Renal cortical epithelial cell (primary cell): ENCODE measurements around the gene KLHL18. TPM values are rescaled to one million over a fixed set of nuclear protein-coding genes. Genes with fewer than 3 reads are reported as not detected.
A peak's percentile ranks its signal among the peaks of the same experiment; 100 is the strongest.

ENCODE experiments used
- DNase-seq: peaks from one replicate; pipeline ENCODE4 v3.0.0-alpha.2; 2011; ENCODE audit warnings: low read depth
- total RNA-seq: library from RNA; depleted of rRNA; stranded (reverse); fragments of >200 nt; gene quantifications from 2 replicates; pipeline ENCODE4 v1.2.3, GENCODE V29; 2014

The KLHL18 gene
- total RNA-seq, 1 donor from 2014 or later = 38.2 TPM

GRCh38 chr3:47313341-47314055 lies 30.8 kb downstream of the KLHL18 start:
- no peak for DNase-seq

DNA sequence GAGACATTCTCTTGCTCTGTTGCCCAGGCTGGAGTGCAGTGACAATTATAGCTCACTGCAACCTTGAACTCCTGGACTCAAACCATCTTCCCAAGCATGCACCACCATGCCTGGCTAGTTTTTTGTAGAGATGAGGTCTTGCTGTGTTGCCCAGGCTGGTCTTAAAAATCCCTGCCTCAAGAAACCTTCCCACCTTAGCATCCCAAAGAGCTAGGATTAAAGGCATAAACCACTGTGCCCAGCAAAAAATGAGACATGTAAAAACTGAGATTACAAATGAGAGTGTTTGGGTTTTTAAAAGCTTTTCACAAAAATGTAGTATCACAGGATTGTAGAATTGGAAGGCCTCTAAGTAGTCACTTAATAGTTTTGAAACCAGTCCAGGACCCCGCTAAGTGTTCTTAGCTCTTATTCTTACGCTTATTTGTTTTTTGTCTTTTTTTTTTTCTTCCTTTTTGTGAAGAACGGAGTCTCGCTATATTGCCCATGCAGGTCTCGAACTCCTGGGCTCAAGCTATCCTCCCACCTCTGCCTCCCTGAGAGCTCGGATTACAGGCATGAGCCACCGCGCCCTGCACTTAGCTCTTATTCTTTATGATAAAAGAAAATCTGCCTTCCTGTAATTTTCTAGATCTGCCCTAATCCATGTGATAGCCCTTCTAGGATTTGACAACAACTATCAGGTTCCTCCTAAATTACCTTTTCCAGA lies 31.5 kb downstream of the KLHL18 start:
- DNase-seq = no peak

- no peak for DNase-seq
Observed at GRCh38 chr3:47315069-47315647, 32.4 kb downstream of the KLHL18 start.

DNA sequence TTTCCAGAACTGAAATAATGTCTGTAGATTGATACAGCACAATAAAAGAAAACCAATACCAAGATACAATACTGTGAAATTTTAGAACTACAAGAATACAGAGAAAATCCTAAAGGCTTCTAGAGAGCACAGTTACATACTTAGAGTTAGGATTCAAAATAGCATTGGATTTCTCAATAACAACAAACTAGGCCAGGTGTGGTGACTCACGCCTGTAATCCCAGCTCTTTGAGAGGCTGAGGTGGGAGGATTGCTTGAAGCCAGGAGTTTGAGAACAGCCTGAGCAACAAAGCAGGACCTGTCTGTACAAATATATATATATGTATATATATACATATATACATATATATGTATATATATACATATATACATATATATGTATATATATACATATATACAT lies 33.4 kb downstream of the KLHL18 start:
- peak; percentile 41 for DNase-seq

DNA sequence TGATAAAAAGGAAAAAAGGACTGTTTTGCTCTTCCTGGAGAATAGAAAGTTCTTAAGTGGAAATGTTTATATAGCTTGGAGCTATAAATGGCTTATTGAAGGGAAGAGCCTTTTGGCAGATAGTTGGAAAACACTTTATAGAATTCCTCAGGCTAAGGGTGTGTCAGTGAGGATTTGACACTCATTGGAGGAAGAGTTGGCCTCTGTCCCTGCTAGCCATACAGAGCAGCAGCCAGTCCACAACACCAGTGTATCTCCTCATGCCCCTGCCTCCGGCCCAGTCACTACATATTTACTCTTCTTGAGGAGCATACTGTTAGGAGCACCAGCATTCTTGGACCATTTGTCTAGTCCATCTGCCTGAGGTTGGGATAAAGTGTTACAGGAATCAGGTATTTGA lies 36.2 kb downstream of the KLHL18 start:
- DNase-seq = no peak

DNA sequence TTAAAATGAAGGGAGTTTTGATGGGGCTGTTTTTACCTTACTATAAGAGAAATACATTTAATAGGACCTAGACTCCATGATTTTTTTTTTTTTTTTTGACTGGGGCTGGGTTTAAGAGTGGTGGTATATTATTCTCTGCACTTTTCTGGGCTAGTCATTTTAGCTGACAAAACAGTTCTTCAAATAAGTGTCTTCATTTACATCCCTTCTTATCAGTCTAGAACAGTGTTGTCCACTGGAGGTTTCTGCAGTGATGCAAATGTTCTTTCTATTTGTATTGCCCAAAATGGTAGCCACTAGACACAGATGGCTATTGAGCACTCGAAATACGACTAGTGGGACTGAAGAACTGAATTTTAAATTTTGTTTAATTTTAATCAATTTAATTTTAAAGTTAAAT lies 37.2 kb downstream of the KLHL18 start:
- DNase-seq = no peak

DNA sequence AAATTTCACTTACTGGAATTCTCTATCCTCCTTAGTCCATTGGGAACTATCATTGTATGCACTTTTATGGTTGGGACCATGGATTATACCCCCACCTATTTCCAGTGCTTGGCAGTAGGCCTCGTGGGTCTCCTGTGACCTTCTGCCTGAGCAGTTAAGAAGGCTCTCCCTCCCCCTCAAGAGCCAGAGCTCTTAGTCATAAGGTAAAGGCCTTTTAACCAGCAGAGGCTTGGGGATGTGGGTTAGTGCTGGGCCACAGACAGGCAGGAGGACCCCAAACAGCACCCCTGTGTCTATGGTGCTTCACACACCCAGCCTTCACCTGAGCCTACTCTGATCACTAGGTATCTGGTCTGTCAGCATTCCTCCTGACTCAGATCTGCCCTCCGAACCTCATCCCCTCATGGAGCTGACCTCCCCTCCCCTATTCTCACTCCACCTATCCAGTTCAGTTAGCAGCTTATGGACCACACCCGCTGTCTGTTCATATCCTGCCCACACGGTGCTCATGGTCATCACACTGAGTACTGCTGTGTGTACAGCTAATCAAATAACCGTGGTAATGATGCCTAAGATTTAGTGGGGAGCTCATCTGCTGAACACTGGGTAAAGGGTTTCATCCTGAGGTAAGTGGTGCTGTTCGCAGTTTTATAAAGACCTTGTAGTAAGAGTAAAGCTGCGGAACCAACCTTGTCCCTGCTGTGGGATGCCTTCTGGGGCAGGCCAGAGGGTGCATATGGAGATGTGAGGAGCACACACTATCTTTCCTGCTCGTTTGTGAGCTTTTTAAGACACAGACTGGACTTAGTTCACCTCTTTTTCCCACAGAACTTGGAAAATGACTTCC lies 40.9 kb downstream of the KLHL18 start:
- DNase-seq = peak; percentile 59

DNA sequence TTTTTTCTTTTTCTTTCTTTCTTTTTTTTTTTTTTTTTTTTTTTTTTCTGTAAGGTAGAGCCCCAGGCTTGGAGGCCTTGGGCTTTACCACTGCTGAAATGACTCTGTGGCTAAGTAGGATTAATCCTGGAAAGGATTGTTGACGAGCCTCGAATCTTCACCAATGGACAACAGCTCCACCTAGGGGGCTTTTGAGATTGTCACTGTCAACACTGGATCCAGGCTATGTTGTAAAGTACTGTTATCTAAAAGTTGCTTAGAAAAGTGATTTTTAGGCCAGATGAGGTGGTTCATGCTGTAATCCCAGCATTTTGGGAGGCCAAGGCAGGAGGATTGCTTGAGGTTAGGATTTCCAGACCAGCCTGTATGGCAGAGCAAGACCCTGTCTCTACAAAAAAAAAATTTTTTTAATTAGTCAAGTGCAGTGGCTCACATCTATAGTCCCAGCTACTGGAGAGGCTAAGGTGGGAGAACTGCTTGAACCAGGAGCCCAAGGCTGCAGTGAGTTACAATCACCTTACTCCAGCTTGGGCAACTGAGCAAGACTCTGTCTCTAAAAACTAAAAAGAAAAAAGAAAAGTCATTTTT lies 41.6 kb downstream of the KLHL18 start:
- peak; percentile 78 for DNase-seq

DNA sequence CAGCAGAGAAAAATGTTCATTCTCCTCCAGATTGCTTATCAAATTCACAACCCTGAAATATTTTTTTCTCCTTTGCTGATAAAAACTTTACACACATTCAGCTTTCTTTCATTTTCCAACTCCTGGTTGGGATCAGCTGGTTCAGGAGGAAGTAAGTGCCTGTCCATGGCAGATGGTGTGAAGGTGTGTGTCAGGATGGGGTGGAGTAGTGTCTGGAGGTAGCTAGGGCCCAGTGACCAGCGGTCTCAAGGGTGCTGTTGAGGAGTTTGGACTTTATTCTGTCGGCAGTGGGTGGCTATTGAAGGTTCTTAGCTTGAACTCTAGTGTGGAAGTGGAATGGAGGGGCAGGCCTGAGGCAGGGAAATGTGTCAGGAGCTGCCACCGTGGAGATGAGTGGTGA lies 51.2 kb downstream of the KLHL18 start:
- DNase-seq = no peak

GRCh38 chr3:47337656-47338055 lies 54.9 kb downstream of the KLHL18 start:
- DNase-seq = no peak

DNA sequence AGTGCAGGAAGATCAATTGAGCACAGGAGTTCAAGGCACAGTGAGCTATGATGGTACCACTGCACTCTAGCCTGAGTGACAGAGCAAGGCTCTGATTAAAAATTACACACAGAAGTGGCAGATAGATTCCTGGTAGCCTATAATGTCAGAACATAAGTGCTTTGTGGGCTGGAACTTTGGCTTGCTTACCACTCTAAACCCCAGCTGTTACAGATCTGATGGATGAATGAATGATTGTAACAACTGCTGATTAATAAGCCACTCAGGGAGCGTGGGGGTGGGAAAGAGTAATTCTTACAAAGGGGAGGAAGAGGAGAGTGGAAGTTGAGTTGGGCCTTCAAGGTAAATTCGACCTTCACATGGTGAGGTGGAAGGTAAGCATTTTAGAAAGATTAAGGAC lies 57.2 kb downstream of the KLHL18 start:
- no peak for DNase-seq

- no peak for DNase-seq
Observed at GRCh38 chr3:47340866-47341265, 58.1 kb downstream of the KLHL18 start.

GRCh38 chr3:47342151-47342550 lies 59.4 kb downstream of the KLHL18 start:
- DNase-seq = no peak

DNA sequence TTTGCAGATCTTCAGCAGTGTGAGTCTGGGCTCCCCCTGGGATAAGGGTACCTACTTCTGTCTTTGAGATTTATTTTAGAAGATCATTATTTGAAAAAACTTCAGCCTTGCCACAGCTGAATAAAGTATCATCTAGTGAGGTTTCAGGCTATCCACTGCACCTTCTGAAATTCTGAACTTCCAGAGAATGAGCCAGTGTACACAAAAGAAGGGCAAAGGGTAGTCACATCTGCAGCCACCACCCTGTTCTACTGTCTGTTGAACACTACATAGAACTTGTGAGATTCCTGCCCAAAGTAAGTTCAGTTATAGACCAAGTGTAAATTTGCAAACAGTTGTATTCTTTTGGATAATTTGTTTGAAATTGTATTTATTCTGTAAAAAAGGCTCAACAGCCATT lies 60.1 kb downstream of the KLHL18 start:
- no peak for DNase-seq

DNA sequence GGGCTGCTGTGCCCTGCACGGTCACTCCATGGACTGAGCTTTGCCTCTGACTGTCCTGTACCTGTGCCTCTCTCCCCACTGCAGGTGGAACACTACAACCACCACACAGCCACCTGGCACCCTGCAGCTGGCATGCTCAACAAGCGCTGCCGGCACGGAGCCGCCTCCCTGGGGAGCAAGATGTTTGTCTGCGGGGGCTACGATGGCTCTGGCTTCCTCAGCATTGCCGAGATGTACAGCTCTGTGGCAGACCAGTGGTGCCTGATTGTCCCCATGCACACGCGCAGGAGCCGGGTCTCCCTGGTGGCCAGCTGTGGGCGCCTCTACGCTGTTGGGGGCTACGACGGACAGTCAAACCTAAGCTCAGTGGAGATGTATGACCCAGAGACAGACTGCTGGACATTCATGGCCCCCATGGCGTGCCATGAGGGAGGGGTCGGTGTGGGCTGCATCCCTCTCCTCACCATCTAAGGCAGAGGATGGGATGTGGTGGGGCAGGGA lies 60.8 kb downstream of the KLHL18 start:
- no peak for DNase-seq

GRCh38 chr3:47344971-47345370 lies 62.2 kb downstream of the KLHL18 start:
- DNase-seq = no peak

GRCh38 chr3:47347217-47347801 lies 64.6 kb downstream of the KLHL18 start:
- DNase-seq = peak; percentile 38

DNA sequence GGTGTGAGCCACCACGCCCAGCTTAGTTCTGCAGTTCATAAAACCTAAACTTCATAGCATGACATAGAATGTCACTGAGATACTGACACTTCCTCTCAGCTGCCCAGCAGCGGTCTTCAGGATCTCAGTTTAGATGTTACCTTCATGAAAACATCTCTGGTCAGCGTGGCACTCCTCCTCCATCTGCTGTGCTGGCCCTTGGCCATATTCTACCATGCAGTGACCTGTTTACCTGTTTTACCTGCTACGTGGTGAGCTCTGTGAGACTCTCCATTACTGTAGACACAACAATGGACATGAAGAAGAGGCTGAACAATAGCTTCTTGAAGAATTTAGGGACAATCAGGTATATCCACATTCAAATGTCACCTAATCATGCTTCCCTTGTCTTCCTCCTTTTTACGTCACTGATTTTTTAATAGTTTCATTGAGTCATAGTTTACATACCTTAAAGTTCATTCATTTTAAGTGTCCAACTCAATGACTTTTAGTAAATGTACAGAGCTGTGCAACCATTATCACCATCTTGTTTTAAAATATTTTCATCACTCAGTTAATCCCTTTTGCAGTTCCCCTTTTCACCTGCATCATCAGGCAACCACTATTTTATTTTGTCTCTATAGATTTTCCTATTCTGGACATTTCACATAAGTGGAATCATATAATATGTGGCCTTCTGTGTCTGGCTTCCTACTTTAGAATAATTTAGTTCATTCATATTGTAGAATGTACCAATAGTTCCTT lies 65.8 kb downstream of the KLHL18 start:
- no peak for DNase-seq

- DNase-seq = no peak
Observed at GRCh38 chr3:47355010-47355409, 72.3 kb downstream of the KLHL18 start.

DNA sequence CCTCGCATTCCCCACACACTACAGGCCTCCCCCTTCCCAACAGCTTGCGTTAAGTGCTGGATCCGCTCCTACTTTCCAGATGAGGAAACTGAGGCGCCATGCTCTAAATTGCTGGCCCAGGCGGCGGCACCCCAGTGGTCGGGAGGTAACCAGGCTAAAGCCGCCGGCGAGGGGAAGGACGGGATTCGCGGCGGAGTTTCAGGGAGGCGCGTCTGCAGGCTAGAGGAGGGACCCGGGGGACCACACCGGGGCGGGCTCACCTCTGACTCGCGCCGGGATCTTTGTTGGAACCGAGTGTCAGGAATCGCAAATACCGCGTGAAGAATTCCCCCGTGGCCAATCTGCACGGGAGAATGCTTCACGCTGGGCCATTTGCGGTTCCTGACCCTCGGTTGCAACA lies 73.5 kb downstream of the KLHL18 start:
- DNase-seq = no peak

DNA sequence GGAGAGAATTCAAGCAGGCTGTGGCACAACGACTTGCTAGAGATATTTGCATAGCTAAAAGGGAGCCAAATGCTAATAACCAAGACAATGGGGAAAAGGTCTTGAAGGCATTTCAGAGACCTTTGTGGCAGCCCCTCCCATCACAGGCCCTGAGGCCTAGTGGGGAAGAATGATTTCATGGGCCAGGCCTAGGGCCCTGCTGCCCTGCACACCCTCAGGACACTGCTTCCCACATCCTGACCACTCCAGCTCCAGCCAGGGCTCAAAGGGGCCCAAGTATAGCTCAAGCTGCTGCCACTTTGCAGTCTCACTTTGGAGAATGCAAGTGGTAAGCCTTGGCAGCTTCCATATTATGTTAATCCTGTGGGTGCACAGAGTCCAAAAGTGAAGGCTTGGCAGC lies 76.6 kb downstream of the KLHL18 start:
- DNase-seq = no peak
